ENCODE data around the gene MS4A5.

DNA sequence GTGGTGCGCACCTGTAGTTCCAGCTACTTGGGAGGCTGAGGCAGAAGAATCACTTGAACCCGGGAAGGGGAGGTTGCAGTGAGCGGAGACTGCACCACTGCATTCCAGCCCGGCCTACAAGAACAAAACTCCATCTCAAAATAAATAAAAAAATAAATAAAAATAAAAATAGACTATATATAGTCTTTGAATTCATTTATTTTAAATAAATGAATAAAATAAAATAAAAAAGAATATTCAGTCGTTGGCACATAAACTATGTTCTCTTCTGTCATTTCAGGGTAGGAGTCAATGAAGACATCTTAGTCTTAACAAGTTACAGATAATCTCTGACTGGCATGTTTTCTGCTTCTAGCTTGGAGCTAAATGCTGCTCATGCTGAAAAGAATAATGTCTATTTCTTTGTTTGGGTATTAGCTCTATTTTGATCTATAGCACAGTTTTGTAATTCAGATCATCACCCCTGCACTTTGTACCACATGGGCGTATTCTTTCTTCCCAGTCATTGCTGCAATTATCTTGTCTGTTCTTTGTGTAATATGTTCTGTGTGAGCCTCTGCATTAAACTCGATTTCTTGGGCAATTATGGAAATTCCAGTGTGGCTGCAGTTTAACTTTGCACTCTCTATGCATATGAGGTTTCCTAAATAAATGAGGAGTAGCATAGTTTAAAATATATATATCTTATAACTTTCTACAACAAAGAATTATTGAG, 34.5 kb upstream of the MS4A5 start:
- TF ChIP-seq, protein P1, sequence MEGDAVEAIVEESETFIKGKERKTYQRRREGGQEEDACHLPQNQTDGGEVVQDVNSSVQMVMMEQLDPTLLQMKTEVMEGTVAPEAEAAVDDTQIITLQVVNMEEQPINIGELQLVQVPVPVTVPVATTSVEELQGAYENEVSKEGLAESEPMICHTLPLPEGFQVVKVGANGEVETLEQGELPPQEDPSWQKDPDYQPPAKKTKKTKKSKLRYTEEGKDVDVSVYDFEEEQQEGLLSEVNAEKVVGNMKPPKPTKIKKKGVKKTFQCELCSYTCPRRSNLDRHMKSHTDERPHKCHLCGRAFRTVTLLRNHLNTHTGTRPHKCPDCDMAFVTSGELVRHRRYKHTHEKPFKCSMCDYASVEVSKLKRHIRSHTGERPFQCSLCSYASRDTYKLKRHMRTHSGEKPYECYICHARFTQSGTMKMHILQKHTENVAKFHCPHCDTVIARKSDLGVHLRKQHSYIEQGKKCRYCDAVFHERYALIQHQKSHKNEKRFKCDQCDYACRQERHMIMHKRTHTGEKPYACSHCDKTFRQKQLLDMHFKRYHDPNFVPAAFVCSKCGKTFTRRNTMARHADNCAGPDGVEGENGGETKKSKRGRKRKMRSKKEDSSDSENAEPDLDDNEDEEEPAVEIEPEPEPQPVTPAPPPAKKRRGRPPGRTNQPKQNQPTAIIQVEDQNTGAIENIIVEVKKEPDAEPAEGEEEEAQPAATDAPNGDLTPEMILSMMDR (IDR thresholded peaks at IDR 0.05; ENCODE audit: low read length): no peak
- no peak for TF ChIP-seq EZH2phosphoT487 (IDR thresholded peaks at IDR 0.05; ENCODE audit: low read length)
- no peak for TF ChIP-seq EZH2 (optimal IDR thresholded peaks at IDR 0.05; ENCODE audit: low read depth, low read length)

All from MM.1S (cell line).